Skeletal muscle cell (primary cell): ENCODE results near the gene CPT1A.

Experiments
- DNase-seq: peaks from one replicate; pipeline ENCODE4 v3.0.0-alpha.2; 2010; ENCODE audit warnings: low read depth
- H3K4me3 ChIP-seq: 2 replicates; pipeline ENCODE4 v1.5.1; 2011; ENCODE audit warnings: low read depth, mild to moderate bottlenecking, control low read depth, low read length, moderate library complexity

The CPT1A gene

GRCh38 chr11:68772936-68773335, 68.8 kb downstream of the CPT1A start:
- H3K4me3 ChIP-seq: no peak overlapping the region
- no peak for DNase-seq

- no peak overlapping the region for H3K4me3 ChIP-seq
- no peak for DNase-seq
Measured at GRCh38 chr11:68770781-68771180, 70.9 kb downstream of the CPT1A start.

- H3K4me3 ChIP-seq: no peak overlapping the region
- no peak for DNase-seq
Measured at GRCh38 chr11:68767672-68768071, 74.0 kb downstream of the CPT1A start.

- no peak overlapping the region for H3K4me3 ChIP-seq
- DNase-seq: no peak
Measured at GRCh38 chr11:68766786-68767185, 74.9 kb downstream of the CPT1A start.

- DNase-seq: no peak
- no peak overlapping the region for H3K4me3 ChIP-seq
Measured at GRCh38 chr11:68764746-68765145, 77.0 kb downstream of the CPT1A start.

- DNase-seq: no peak
- H3K4me3 ChIP-seq: no peak overlapping the region
Measured at GRCh38 chr11:68763926-68764657, 77.6 kb downstream of the CPT1A start.

DNA sequence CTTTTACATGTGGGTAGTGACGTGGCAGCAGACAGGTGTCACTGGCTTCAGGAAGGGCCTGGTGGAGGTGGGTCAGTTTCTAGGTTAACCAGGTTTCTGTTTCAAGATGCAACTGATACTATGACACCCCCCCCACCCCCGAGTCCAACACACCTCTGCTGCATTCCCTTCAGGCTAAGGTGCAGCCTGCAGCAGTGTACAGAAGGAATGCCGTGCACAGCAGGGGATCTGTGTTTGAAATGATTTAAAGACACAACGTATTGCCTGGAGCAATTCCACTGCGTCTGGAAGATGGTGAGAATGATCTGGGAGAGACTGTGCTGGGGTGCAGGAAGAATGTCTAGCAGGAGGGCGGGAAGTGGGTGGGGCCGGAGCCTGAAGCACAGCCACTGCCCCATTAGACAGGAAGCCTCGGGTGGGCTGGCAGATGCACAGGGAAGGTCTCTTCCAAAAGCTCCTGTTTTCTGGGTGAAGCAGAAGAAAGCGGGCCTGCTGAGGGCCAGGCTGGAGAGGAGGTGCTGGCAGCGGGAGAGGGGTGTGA, 78.5 kb downstream of the CPT1A start:
- no peak overlapping the region for H3K4me3 ChIP-seq
- DNase-seq: no peak

DNA sequence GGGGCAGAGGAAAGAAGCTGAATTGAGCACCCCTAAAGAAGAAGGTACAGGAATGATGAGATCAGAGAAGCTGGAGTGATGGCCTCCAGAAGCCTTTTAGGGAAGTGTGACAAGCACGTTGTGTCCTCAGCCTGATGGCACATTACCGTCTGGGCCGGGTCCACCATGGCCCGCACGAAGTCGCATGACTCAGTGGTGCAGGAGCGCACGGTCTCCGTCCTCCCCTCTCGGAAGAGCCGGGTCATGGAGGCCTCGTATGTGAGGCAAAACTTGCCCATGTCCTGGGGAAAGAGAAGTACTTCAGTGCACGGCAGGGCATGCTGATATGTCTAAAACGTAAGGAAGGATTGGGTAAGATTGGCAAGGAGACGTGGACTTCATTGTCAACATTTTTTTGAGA, 79.2 kb downstream of the CPT1A start:
- DNase-seq: no peak
- H3K4me3 ChIP-seq: no peak overlapping the region

DNA sequence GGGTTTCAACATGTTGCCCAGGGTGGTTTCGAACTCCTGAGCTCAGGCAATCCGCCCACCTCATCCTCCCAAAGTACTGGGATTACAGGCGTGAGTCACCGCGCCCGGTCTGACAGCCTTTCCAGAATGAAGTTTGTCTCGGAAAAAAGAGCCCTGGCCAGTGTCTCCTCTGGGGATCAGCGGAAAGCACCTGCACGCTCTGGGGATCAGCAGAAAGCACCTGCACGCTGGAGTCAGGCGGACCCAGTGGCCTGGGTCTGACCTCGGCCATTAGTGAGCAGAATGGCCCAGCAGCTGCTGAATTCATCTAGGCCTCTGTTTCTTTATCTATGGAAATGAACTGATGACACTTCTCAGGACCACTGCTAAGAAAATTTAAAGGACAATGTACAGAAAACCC, 79.9 kb downstream of the CPT1A start:
- no peak for DNase-seq
- no peak overlapping the region for H3K4me3 ChIP-seq

DNA sequence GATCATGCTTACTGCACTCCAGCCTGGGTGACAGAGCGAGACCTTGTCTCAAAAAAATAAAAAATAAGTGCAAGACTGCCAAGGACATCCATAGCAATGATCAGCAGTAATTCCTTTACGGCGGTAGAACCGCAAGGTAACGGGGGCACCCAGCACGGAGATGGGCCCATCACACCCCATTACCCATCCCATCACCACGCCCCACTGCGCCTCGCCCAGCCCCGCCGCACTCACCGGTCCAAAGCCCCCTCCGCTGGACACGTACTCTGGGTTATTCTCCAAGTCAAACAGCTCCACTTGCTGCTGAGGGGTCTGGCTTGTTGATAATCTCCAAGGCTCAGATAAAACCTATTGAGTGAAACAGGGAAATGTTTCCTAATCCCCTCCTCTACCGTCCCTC, 81.7 kb downstream of the CPT1A start:
- DNase-seq: no peak
- H3K4me3 ChIP-seq: no peak overlapping the region

DNA sequence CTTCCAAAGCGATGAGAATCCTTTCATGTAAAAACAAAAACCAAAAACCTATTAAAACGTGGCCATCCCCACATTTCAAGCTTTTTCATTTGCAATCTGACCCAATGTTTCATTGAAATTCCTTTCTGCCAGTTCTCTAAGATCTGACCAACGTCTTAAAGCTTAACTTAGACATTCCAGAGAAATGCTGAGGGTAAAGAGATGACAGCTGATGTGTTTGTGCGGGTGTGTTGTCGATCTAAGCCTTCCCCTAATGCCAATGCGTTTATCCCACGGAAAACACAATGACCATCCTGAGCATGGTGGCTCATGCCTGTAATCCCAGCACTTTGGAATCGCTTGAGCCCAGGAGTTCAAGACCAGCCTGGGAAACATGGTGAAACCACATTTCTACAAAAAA, 84.0 kb downstream of the CPT1A start:
- DNase-seq: no peak
- H3K4me3 ChIP-seq: no peak overlapping the region

- no peak overlapping the region for H3K4me3 ChIP-seq
- DNase-seq: no peak
Measured at GRCh38 chr11:68756171-68756766, 85.4 kb downstream of the CPT1A start.

GRCh38 chr11:68753300-68753699, 88.4 kb downstream of the CPT1A start:
- H3K4me3 ChIP-seq: no peak overlapping the region
- DNase-seq: no peak

- H3K4me3 ChIP-seq: peak within 1 kb of the TSS; percentile 24
- no peak for DNase-seq
Measured at GRCh38 chr11:68751331-68751856, 90.3 kb downstream of the CPT1A start, which contains the start of gene TESMIN. TESMIN (minus strand) TSS chr11:68751520; CDS start chr11:68750660, 860 bp downstream.

GRCh38 chr11:68751004-68751325, 90.8 kb downstream of the CPT1A start:
- no peak overlapping the region for H3K4me3 ChIP-seq

DNA sequence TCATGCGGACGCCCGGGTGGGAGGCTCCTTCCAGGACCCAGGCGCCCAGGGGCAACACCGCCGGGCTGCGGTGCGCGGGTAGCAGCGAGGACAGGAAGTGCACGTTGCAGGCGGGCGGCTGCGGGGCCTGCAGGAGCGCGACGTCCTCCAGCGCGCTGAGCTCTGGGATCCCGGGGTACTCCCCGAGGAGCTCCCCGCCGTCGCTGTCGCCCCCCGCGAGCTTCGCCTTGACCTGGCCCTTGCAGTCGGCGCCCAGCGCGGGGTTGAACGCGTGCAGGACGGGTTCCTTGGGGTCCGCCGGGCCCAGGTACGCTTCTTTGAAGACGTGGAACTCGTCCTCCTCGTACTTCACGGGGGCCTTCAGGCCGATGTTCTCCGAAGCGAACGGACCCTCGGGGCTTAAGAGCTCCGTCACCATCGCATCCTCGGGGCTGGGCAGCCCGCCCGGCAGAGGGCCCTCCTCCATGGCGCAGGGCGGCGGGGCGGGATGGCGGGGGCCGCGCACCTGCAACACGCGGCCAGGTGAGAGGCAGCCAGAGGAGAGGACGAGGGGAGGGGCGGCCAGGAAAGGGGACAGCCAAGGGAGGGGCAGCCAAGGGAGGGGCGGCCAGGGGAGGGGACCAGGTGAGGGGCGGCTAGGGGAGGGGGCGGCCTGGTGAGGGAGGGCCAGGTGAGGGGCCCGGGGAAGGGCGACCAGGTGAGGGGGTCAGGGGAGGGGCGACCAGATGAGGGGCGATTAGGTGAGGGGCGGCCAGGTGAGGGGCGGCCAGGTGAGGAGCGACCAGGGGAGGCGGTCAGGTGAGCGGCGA, 91.3 kb downstream of the CPT1A start:
- no peak for DNase-seq
- no peak overlapping the region for H3K4me3 ChIP-seq

More at GRCh38 chr11:68751004-68751325, 90.8 kb downstream of the CPT1A start:
- DNase-seq: no peak

- no peak for DNase-seq
- no peak overlapping the region for H3K4me3 ChIP-seq
Measured at GRCh38 chr11:68749229-68750123, 92.2 kb downstream of the CPT1A start.

DNA sequence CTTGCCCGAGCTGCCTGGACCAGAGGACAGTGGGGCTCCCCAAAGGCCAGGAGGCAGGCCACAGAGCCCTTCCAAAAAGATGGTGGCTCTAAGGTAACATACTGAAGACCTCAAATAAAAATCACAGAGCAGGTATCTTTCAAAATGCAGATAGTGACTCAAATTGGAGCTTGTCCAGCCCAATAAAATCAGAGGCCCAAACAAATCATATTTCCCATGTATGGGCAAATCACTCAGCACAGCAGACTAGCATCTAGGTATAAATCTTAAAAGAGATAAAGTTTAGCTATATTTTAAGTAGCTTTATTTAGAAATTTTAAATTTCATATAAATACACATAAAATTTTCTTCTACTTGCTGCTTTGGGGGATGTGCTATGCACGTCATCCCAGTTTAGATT, 93.7 kb downstream of the CPT1A start:
- no peak overlapping the region for H3K4me3 ChIP-seq
- DNase-seq: no peak

DNA sequence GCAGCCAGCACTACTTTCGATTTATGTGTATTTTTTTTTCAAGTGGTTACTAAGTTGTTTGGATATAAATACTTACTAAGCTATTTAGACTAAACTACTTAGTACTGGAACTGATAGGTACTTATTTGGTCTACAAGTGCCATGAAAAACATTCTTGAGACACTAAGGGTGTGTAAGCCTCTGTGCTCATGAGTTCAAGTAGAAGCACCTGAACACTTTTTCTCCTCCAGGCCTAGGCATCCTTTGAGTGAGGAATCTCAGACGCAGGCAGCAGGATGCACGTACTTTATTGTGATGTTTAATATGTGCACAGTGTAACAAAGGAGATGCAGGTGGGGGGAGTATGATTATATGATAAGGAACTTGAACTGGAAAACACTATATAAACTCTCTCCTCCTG, 98.2 kb downstream of the CPT1A start:
- no peak overlapping the region for H3K4me3 ChIP-seq
- no peak for DNase-seq
